CD4-positive, alpha-beta T cell treated with Interferon gamma for 1 hour (primary cell): ENCODE results near the gene S100A2.
"Not testable (repeated sequence)": the region's sequence is repeated elsewhere in the genome, so short reads cannot be mapped to it uniquely, and the experiment has no call there.

Source experiments
- DNase-seq: peaks from one replicate; pipeline ENCODE4 v3.0.0-alpha.2; 2020

The S100A2 gene

GRCh38 chr1:153527023-153527682 lies 38.5 kb downstream of the S100A2 start:
- DNase-seq, result no peak

GRCh38 chr1:153526132-153526543 lies 39.5 kb downstream of the S100A2 start:
- DNase-seq, result no peak

- no peak for DNase-seq
These were observed 40.4 kb downstream of the S100A2 start for GRCh38 chr1:153525088-153525728.

GRCh38 chr1:153522353-153523048 lies 43.1 kb downstream of the S100A2 start:
- DNase-seq, result not testable (repeated sequence)

- DNase-seq, result not testable (repeated sequence)
These were observed 43.8 kb downstream of the S100A2 start for GRCh38 chr1:153521808-153522207.

GRCh38 chr1:153520818-153521476 lies 44.7 kb downstream of the S100A2 start:
- DNase-seq, result no peak

- not testable (repeated sequence) for DNase-seq
These were observed 45.4 kb downstream of the S100A2 start for GRCh38 chr1:153520137-153520691.

GRCh38 chr1:153519242-153519641 lies 46.4 kb downstream of the S100A2 start:
- DNase-seq, result no peak

GRCh38 chr1:153515504-153516394 lies 49.9 kb downstream of the S100A2 start:
- DNase-seq, result no peak

- DNase-seq, result no peak
These were observed 52.0 kb downstream of the S100A2 start for GRCh38 chr1:153513666-153514065.

- no peak for DNase-seq
These were observed 52.6 kb downstream of the S100A2 start for GRCh38 chr1:153513023-153513422.
